HepG2 (cell line): ENCODE results near the gene THAP2. TPM values are rescaled to one million over a fixed set of nuclear protein-coding genes. Genes with fewer than 3 reads are reported as not detected.

Experiments
- ASH2L ChIP-seq: fragments of 300-600, 200-600 bp; sonication (generic); IDR thresholded peaks from 2 replicates; pipeline ENCODE4 v1.7.0; 2017; ENCODE audit warnings: low read depth, mild to moderate bottlenecking, moderate library complexity, mixed read lengths, low read length; ENCODE audit not compliant: insufficient read length
- FOXK2 ChIP-seq: fragments of 450-650 bp; IDR thresholded peaks from 2 replicates; pipeline ENCODE4 v1.6.1; 2016
- NFYB ChIP-seq: sonication (generic); formaldehyde crosslinking; IDR thresholded peaks from 2 replicates; pipeline ENCODE4 v1.4.0; 2020; ENCODE audit warnings: missing genetic modification reagents
- NR2F6 ChIP-seq, 2 experiments: IDR thresholded peaks; 2 replicates each; pipeline ENCODE4 v1.6.1; 2016; ENCODE audit warnings: antibody characterized with exemption in 1 of 2, mild to moderate bottlenecking in 1 of 2
- SAFB2 ChIP-seq: sonication (generic); formaldehyde crosslinking; IDR thresholded peaks from 2 replicates; pipeline ENCODE4 v1.5.1; 2020; ENCODE audit warnings: missing genetic modification reagents, low read depth, mild to moderate bottlenecking, borderline replicate concordance
- SP2 ChIP-seq: sonication (generic); formaldehyde crosslinking; IDR thresholded peaks from 2 replicates; pipeline ENCODE4 v1.5.1; 2020; ENCODE audit warnings: mild to moderate bottlenecking, missing genetic modification reagents
- SP4 ChIP-seq: sonication (generic); formaldehyde crosslinking; IDR thresholded peaks from 2 replicates; pipeline ENCODE4 v1.8.1; 2023; ENCODE audit warnings: mild to moderate bottlenecking, missing genetic modification reagents
- SPEN ChIP-seq: sonication (generic); formaldehyde crosslinking; IDR thresholded peaks from 2 replicates; pipeline ENCODE4 v1.5.1; 2020; ENCODE audit warnings: low read depth, mild to moderate bottlenecking, missing genetic modification reagents
- TBX2 ChIP-seq: sonication (generic); formaldehyde crosslinking; IDR thresholded peaks from 2 replicates; pipeline ENCODE4 v1.5.0; 2020; ENCODE audit warnings: missing genetic modification reagents, mild to moderate bottlenecking, borderline replicate concordance
- YY1 ChIP-seq: IDR thresholded peaks from 2 replicates; pipeline ENCODE4 v1.6.1; 2011; ENCODE audit warnings: low read length, low read depth, moderate library complexity, mild to moderate bottlenecking; ENCODE audit not compliant: insufficient read depth, insufficient replicate concordance
- ZFY ChIP-seq: sonication (generic); formaldehyde crosslinking; IDR thresholded peaks from 2 replicates; pipeline ENCODE4 v1.4.0; 2020; ENCODE audit warnings: missing genetic modification reagents
- ZNF468 ChIP-seq: sonication (generic); formaldehyde crosslinking; IDR thresholded peaks from 2 replicates; pipeline ENCODE4 v1.8.0; 2022; ENCODE audit warnings: mild to moderate bottlenecking, moderate library complexity, missing genetic modification reagents
- ZNF501 ChIP-seq: sonication (generic); formaldehyde crosslinking; IDR thresholded peaks from 2 replicates; pipeline ENCODE4 v1.5.1; 2020; ENCODE audit warnings: mild to moderate bottlenecking, moderate library complexity, missing genetic modification reagents
- ZNF543 ChIP-seq: sonication (generic); formaldehyde crosslinking; IDR thresholded peaks from 2 replicates; pipeline ENCODE4 v1.4.0; 2020; ENCODE audit warnings: mild to moderate bottlenecking, missing genetic modification reagents
- ZNF546 ChIP-seq: sonication (generic); formaldehyde crosslinking; conservative IDR thresholded peaks from 2 replicates; pipeline ENCODE4 v1.8.1; 2023; ENCODE audit warnings: mild to moderate bottlenecking, missing genetic modification reagents
- polyA plus RNA-seq, 8 experiments: library from polyadenylated mRNA; depleted of rRNA in 3 of 8; stranded (reverse) in 7 of 8; unstranded in 1 of 8; fragments of >200 nt; fragmentation: Illumina TruSeq in 4 of 8; extraction: Trizol in 4 of 8; gene quantifications; 2 replicates each; pipeline versions ENCODE4 v1.2.1 to v1.2.3, GENCODE V29; 2011 to 2016; ENCODE audit warnings: low read depth in 4 of 8, missing spikeins in 1 of 8, mixed read lengths in 1 of 8; ENCODE audit not compliant: insufficient read depth in 1 of 8
- total RNA-seq, 5 experiments: library from RNA; depleted of rRNA; stranded (reverse); fragments of >200 nt; fragmentation: Illumina TruSeq; extraction: Trizol; gene quantifications; 2 replicates each; pipeline ENCODE4 v1.2.3, GENCODE V29; 2016; ENCODE audit warnings: low read depth in 1 of 5
- TF ChIP-seq, protein P1 (sequence below): sonication (generic); formaldehyde crosslinking; IDR thresholded peaks from 2 replicates; pipeline ENCODE4 v1.5.0; 2020; ENCODE audit warnings: missing genetic modification reagents
- TF ChIP-seq, protein P2 (sequence below): sonication (generic); formaldehyde crosslinking; conservative IDR thresholded peaks from 2 replicates; pipeline ENCODE4 v1.4.0; 2020; ENCODE audit warnings: missing genetic modification reagents
- TF ChIP-seq, protein P3 (sequence below): IDR thresholded peaks from 2 replicates; pipeline ENCODE4 v1.6.1; 2016
- TF ChIP-seq, protein P4 (sequence below): IDR thresholded peaks from 2 replicates; pipeline ENCODE4 v1.6.1; 2016; ENCODE audit warnings: mild to moderate bottlenecking, missing biosample characterization, missing genetic modification reagents
- TF ChIP-seq, protein P5 (sequence below), 2 experiments: sonication (generic) in 1 of 2; formaldehyde crosslinking in 1 of 2; IDR thresholded peaks; 2 replicates each; pipeline versions ENCODE4 v1.5.1 to v1.6.1; 2011 to 2020; ENCODE audit warnings: borderline replicate concordance in 1 of 2, low read depth in 1 of 2, low read length in 1 of 2, mild to moderate bottlenecking in 1 of 2, missing genetic modification reagents in 1 of 2, moderate library complexity in 1 of 2
- TF ChIP-seq, protein P6 (sequence below): sonication (generic); formaldehyde crosslinking; IDR thresholded peaks from 2 replicates; pipeline ENCODE4 v1.4.0; 2020; ENCODE audit warnings: missing genetic modification reagents, borderline replicate concordance

The THAP2 gene
- total and polyA plus RNA-seq, 2 of the 13 experiments (the other 11 are each of a cell fraction or from before 2014, with no cell fraction given), result 5.2 to 6.2 TPM

DNA sequence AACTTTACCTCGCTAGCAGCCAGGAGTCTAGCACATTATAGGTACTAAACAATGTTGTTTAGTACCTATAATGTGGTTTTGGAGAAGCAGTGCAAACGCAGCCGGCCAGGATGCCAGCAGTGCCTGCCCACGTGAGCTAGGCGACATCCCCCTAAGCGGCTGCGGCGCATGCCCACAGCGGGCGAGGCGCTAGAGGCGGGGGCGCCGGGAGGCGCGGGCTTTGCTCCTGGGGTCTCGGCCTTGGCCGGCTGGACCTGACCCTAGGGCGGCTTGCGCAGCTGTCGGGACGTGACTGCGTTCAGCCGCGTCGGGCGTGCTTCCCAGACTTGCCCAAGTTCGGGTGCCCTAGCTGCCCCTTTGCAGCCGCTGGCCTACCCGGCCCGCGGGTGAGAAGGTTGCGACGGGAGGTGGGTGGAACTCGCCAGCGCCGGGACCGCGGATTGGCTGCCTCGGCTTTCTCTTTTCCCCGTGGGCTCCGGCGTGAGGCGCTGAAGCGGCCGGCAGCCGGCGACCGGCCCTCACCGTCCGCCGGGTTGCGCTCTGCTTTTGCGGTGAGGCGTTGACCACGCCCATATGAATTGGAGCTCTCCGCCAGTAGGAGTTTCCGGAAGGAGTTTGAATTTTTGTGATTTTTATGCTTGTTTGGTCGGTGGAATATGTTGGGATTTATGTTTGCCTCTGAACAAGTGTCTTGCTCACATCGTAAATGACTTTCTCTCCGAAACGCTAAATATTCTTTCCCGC, 22.0 kb downstream of the THAP2 start, which contains the start of gene TMEM19 (continued):
- TF ChIP-seq, protein P1, sequence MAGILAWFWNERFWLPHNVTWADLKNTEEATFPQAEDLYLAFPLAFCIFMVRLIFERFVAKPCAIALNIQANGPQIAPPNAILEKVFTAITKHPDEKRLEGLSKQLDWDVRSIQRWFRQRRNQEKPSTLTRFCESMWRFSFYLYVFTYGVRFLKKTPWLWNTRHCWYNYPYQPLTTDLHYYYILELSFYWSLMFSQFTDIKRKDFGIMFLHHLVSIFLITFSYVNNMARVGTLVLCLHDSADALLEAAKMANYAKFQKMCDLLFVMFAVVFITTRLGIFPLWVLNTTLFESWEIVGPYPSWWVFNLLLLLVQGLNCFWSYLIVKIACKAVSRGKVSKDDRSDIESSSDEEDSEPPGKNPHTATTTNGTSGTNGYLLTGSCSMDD (CRISPR knock-in tag), result no peak
- TF ChIP-seq SPEN (peak; percentile 92), YY1 (peak; percentile 46), ZNF501 (CRISPR knock-in tag) (peak; percentile 88), ZNF543 (peak; percentile 85), NFYB (CRISPR knock-in tag) (peak; percentile 84), ZNF468 (no peak), TBX2 (peak; percentile 90), SP2 (CRISPR knock-in tag) (peak; percentile 76), FOXK2 (no peak), SAFB2 (peak; percentile 92), ZNF546 (CRISPR knock-in tag) (peak; percentile 92), SP4 (CRISPR knock-in tag) (peak; percentile 88), NR2F6 (IDR thresholded peaks at IDR 0.05) (no peak), NR2F6 (CRISPR knock-in tag; IDR thresholded peaks at IDR 0.05) (peak; percentile 90), ZFY (peak; percentile 96), ASH2L (peak; percentile 89)
- TF ChIP-seq, protein P2, sequence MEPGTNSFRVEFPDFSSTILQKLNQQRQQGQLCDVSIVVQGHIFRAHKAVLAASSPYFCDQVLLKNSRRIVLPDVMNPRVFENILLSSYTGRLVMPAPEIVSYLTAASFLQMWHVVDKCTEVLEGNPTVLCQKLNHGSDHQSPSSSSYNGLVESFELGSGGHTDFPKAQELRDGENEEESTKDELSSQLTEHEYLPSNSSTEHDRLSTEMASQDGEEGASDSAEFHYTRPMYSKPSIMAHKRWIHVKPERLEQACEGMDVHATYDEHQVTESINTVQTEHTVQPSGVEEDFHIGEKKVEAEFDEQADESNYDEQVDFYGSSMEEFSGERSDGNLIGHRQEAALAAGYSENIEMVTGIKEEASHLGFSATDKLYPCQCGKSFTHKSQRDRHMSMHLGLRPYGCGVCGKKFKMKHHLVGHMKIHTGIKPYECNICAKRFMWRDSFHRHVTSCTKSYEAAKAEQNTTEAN (CRISPR knock-in tag), result no peak
- TF ChIP-seq, protein P3, sequence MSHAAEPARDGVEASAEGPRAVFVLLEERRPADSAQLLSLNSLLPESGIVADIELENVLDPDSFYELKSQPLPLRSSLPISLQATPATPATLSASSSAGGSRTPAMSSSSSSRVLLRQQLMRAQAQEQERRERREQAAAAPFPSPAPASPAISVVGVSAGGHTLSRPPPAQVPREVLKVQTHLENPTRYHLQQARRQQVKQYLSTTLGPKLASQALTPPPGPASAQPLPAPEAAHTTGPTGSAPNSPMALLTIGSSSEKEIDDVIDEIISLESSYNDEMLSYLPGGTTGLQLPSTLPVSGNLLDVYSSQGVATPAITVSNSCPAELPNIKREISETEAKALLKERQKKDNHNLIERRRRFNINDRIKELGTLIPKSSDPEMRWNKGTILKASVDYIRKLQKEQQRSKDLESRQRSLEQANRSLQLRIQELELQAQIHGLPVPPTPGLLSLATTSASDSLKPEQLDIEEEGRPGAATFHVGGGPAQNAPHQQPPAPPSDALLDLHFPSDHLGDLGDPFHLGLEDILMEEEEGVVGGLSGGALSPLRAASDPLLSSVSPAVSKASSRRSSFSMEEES, result peak; percentile 84
- TF ChIP-seq, protein P4, sequence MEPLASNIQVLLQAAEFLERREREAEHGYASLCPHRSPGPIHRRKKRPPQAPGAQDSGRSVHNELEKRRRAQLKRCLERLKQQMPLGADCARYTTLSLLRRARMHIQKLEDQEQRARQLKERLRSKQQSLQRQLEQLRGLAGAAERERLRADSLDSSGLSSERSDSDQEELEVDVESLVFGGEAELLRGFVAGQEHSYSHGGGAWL (CRISPR knock-in tag), result peak; percentile 92
- TF ChIP-seq, protein P5, sequence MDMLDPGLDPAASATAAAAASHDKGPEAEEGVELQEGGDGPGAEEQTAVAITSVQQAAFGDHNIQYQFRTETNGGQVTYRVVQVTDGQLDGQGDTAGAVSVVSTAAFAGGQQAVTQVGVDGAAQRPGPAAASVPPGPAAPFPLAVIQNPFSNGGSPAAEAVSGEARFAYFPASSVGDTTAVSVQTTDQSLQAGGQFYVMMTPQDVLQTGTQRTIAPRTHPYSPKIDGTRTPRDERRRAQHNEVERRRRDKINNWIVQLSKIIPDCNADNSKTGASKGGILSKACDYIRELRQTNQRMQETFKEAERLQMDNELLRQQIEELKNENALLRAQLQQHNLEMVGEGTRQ (IDR thresholded peaks at IDR 0.05; ENCODE audit: low read depth, low read length), result peak; percentile 80
- TF ChIP-seq, protein P5 (CRISPR knock-in tag; IDR thresholded peaks at IDR 0.05; ENCODE audit: borderline replicate concordance), result peak; percentile 78; the same call in 1 of the 2 replicates
- TF ChIP-seq, protein P6, sequence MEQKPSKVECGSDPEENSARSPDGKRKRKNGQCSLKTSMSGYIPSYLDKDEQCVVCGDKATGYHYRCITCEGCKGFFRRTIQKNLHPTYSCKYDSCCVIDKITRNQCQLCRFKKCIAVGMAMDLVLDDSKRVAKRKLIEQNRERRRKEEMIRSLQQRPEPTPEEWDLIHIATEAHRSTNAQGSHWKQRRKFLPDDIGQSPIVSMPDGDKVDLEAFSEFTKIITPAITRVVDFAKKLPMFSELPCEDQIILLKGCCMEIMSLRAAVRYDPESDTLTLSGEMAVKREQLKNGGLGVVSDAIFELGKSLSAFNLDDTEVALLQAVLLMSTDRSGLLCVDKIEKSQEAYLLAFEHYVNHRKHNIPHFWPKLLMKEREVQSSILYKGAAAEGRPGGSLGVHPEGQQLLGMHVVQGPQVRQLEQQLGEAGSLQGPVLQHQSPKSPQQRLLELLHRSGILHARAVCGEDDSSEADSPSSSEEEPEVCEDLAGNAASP (CRISPR knock-in tag), result peak; percentile 27; the same call in 1 of the 2 replicates
